Kidney (tissue), 14 donors: ENCODE results near the gene VCAM1. TPM values are rescaled to one million over a fixed set of nuclear protein-coding genes. Genes with fewer than 3 reads are reported as not detected.

Experiments used
- DNase-seq, 5 donors: peaks; one replicate each; pipeline ENCODE4 v3.0.0-alpha.2; 2013 to 2020
- FAIRE-seq: peaks from 2 replicates; lab custom pipeline; 2012; peaks lifted over from hg19 to GRCh38; lab: Jason Lieb, UNC
- H3K27ac ChIP-seq, 2 donors: one replicate each; pipeline ENCODE4 v1.7.0; 2013; ENCODE audit warnings: low read depth in 2 of 2, low read length in 2 of 2, inconsistent platforms in 1 of 2
- H3K27me3 ChIP-seq: one replicate; pipeline ENCODE4 v1.7.1; 2013; ENCODE audit warnings: low read length, inconsistent platforms; ENCODE audit not compliant: control insufficient read depth, insufficient read depth
- H3K36me3 ChIP-seq, 3 donors: one replicate each; pipeline versions ENCODE4 v1.7.0 to v1.7.1; 2013; ENCODE audit warnings: low read length in 3 of 3, control low read depth in 1 of 3, inconsistent platforms in 1 of 3; ENCODE audit not compliant: insufficient read depth in 3 of 3, control insufficient read depth in 2 of 3
- H3K4me1 ChIP-seq, 3 donors: one replicate each; pipeline versions ENCODE4 v1.7.0 to v1.7.1; 2013; ENCODE audit warnings: low read length in 3 of 3, inconsistent platforms in 1 of 3, low read depth in 1 of 3; ENCODE audit not compliant: control insufficient read depth in 2 of 3, insufficient read depth in 2 of 3
- H3K4me3 ChIP-seq, 3 donors: one replicate each; pipeline versions ENCODE4 v1.7.0 to v1.8.1; 2013; ENCODE audit warnings: low read length in 3 of 3, control low read depth in 1 of 3, inconsistent platforms in 1 of 3
- H3K9ac ChIP-seq, 3 donors: one replicate each; pipeline versions ENCODE4 v1.7.0 to v1.7.1; 2013; ENCODE audit warnings: low read length in 3 of 3, control low read depth in 1 of 3, inconsistent platforms in 1 of 3
- H3K9me3 ChIP-seq, 3 donors: one replicate each; pipeline versions ENCODE4 v1.7.0 to v1.7.1; 2013; ENCODE audit warnings: low read length in 3 of 3, control low read depth in 1 of 3, inconsistent platforms in 1 of 3; ENCODE audit not compliant: control insufficient read depth in 2 of 3, insufficient read depth in 1 of 3
- intact Hi-C: fragments of 100-400 bp; cut with DNase I; formaldehyde crosslinking; loops from one replicate; pipeline ENCODE4 v1.11.1; 2022
- polyA plus RNA-seq: library from polyadenylated mRNA; stranded (reverse); fragments of 350-450 nt; fragmentation: Illumina TruSeq; extraction: RNeasy Lipid Tissue Mini Kit (QIAGEN cat#74804); gene quantifications from one replicate; pipeline ENCODE4 v1.2.3, GENCODE V29; 2014; ENCODE audit warnings: low read depth, low replicate concordance; ENCODE audit not compliant: insufficient read depth
- total RNA-seq: library from RNA; stranded (reverse); fragmentation: NEBNext Ultra II Directional; extraction: Animal tissue kit (Norgen Biotek cat#: 25700); gene quantifications from one replicate; pipeline ENCODE4 v1.2.1, GENCODE V29; 2021
- TF ChIP-seq, protein P1 (sequence below): IDR thresholded peaks from 3 replicates; pipeline ENCODE4 v1.5.1; 2012; ENCODE audit warnings: mild to moderate bottlenecking, moderate library complexity, borderline replicate concordance; ENCODE audit not compliant: insufficient read depth; ENCODE audit errors: extremely low read depth
- donor health status: control.
- donor health status: control.
- donor health status: control.
- donor health status: control.
- donor health status: control.
- donor health status: DM: yes; HTN: yes; CAD: no.
- donor health status: Normal renal cell carcinoma (clear cell type).

The VCAM1 gene
- total and polyA plus RNA-seq, 2 donors from 2014 or later: 46.0 to 539 TPM

DNA sequence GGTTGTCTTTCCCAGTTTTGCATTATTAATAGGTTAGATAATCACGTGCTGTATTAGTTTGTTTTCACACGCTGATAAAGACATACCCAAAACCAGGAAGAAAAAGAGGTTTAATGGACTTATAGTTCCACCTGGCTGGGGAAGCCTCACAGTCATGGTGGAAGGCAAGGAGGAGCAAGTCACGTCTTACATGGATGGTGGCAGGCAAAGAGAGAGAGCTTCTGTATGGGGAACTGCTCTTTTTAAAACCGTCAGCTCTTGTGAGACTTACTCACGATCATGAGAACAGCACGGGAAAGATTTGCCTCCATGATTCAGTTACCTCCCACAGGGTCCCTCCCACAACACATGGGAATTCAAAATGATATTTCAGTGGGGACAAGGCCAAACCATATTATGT lies 2.3 kb upstream of the VCAM1 start:
- intact Hi-C loops: loop anchor here (10.0 kb wide), 1 partner anchor 92 kb away; no protein-coding TSS in a partner anchor
- TF ChIP-seq, protein P1, sequence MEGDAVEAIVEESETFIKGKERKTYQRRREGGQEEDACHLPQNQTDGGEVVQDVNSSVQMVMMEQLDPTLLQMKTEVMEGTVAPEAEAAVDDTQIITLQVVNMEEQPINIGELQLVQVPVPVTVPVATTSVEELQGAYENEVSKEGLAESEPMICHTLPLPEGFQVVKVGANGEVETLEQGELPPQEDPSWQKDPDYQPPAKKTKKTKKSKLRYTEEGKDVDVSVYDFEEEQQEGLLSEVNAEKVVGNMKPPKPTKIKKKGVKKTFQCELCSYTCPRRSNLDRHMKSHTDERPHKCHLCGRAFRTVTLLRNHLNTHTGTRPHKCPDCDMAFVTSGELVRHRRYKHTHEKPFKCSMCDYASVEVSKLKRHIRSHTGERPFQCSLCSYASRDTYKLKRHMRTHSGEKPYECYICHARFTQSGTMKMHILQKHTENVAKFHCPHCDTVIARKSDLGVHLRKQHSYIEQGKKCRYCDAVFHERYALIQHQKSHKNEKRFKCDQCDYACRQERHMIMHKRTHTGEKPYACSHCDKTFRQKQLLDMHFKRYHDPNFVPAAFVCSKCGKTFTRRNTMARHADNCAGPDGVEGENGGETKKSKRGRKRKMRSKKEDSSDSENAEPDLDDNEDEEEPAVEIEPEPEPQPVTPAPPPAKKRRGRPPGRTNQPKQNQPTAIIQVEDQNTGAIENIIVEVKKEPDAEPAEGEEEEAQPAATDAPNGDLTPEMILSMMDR: no peak

DNA sequence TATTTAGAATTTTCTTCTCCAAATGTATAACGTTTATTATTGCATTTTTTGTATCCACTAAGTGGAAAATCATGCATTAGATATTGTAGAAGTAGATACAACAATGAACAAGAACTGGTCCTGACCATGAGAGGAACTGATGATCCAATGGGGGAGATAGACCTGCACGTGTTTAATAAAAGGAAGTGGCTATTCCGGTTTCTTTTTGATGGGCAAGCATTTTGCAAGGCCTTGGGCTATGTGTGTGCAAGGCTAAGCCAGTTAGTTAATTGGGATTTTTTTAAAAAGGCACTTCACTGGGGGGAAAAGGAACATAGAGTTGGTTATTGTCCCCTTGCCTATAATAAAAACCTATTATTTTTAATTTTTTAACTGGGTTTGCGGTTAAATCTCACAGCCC lies 961 bp upstream of the VCAM1 start:
- intact Hi-C loops: loop anchor here (10.0 kb wide), 1 partner anchor 94 kb away; no protein-coding TSS in a partner anchor
- Histone ChIP-seq H3K4me3 (peak overlapping the region in 1 of 3 donors; percentile 13), H3K27me3 (no peaks in the 10 kb centered on the region), H3K4me1 (peaks cover 0 to 2% (median 0%) of the 10 kb centered on the region in 3 donors), H3K27ac (no peak overlapping the region), H3K9ac (no peak overlapping the region), H3K36me3 (no peaks in the 10 kb centered on the region), H3K9me3 (no peaks in the 10 kb centered on the region)
- FAIRE-seq (no peak), DNase-seq (no peak)
- TF ChIP-seq, protein P1: no peak

More for the DNA sequence above, 2.3 kb upstream of the VCAM1 start:
- no peaks in the 10 kb centered on the region for H3K4me1 ChIP-seq
- H3K27me3 ChIP-seq: no peaks in the 10 kb centered on the region
- H3K9ac ChIP-seq: no peak overlapping the region
- DNase-seq (no peak), FAIRE-seq (no peak)
- H3K9me3 ChIP-seq: no peaks in the 10 kb centered on the region
- H3K36me3 ChIP-seq: no peaks in the 10 kb centered on the region
- H3K4me3 ChIP-seq: no peak overlapping the region
- H3K27ac ChIP-seq: no peak overlapping the region

DNA sequence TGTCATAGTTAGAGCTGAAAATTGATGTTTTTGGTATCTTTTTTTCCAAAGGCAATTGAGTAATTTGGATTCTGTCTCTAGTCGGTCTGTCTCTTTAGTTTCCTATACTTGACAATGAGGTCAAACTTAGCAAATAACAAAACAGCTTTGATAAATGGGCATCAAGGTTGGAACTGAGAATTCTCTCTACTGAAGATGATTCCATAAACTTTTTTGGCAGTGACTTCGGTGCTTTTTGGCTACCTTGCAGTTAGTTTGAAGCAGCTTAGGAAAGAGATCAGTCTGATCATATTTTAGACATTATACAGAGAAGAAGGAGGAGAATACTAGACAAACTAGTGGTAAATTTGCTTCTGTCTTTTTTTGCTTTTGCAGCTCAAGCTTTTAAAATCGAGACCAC lies 559 bp downstream of the VCAM1 start:
- no peak for FAIRE-seq
- intact Hi-C loops: no loop called here
- TF ChIP-seq, protein P1: no peak
- DNase-seq: peak in 1 of 5 donors; percentile 13
- no peaks in the 10 kb centered on the region for H3K9me3 ChIP-seq
- peaks cover 0 to 2% (median 2%) of the 10 kb centered on the region in 3 donors for H3K4me1 ChIP-seq
- peak overlapping the region; percentile 3 to 57 for H3K27ac ChIP-seq
- H3K27me3 ChIP-seq: no peaks in the 10 kb centered on the region
- peak overlapping the region; percentile 27 to 60 (median 49) for H3K9ac ChIP-seq
- peaks cover 0 to 1% (median 0%) of the 10 kb centered on the region in 3 donors for H3K36me3 ChIP-seq
- H3K4me3 ChIP-seq: peak overlapping the region; percentile 66 to 79 (median 69)
